Aorta (tissue), 5 donors: Measurements from ENCODE around the gene UPK1B. TPM values are rescaled to one million over a fixed set of nuclear protein-coding genes. Genes with fewer than 3 reads are reported as not detected.

Source experiments
- ATAC-seq: fragments of 200-7000 bp; cut with Tn5 transposase; one replicate; pipeline ENCODE4 v1.9.1; 2022; ENCODE audit warnings: moderate library complexity; ENCODE audit not compliant: low FRiP score
- DNase-seq, 2 donors: peaks; one replicate each; pipeline ENCODE4 v3.0.0-alpha.2; 2020
- H3K27ac ChIP-seq, 2 donors: one replicate each; pipeline ENCODE4 v1.5.1; 2013; ENCODE audit warnings: low read length in 2 of 2, mild to moderate bottlenecking in 2 of 2, moderate library complexity in 2 of 2, control low read depth in 1 of 2, inconsistent platforms in 1 of 2, low read depth in 1 of 2
- H3K27me3 ChIP-seq, 2 donors: one replicate each; pipeline ENCODE4 v1.6.1; 2013; ENCODE audit warnings: control low read depth in 1 of 2, low read length in 1 of 2, mild to moderate bottlenecking in 1 of 2, moderate library complexity in 1 of 2; ENCODE audit not compliant: insufficient read depth in 2 of 2, control insufficient read depth in 1 of 2
- H3K36me3 ChIP-seq, 2 donors: one replicate each; pipeline ENCODE4 v1.6.1; 2013; ENCODE audit warnings: control low read depth in 1 of 2, low read length in 1 of 2, mild to moderate bottlenecking in 1 of 2; ENCODE audit not compliant: insufficient read depth in 2 of 2, control insufficient read depth in 1 of 2
- H3K4me1 ChIP-seq, 2 donors: one replicate each; pipeline ENCODE4 v1.6.1; 2013; ENCODE audit warnings: low read length in 2 of 2, control low read depth in 1 of 2, mild to moderate bottlenecking in 1 of 2, moderate library complexity in 1 of 2; ENCODE audit not compliant: insufficient read depth in 2 of 2, control insufficient read depth in 1 of 2
- H3K4me3 ChIP-seq, 2 donors: one replicate each; pipeline ENCODE4 v1.5.1; 2013; ENCODE audit warnings: low read length in 2 of 2, control low read depth in 1 of 2, mild to moderate bottlenecking in 1 of 2
- H3K9me3 ChIP-seq: one replicate; pipeline ENCODE4 v1.6.1; 2013; ENCODE audit warnings: mild to moderate bottlenecking, low read length; ENCODE audit not compliant: control insufficient read depth
- WGBS, 2 donors: extraction: QIAGEN DNeasy Blood & Tissue Kit; methylation state at CpG; one replicate each; pipeline ENCODE4 v1.1.7; 2013; 5-methylcytosine and 5-hydroxymethylcytosine counted together
- intact Hi-C, 2 donors: fragments of 100-400 bp; cut with DNase I; formaldehyde crosslinking; loops; one replicate each; pipeline versions ENCODE4 v1.14.2 to v1.15.0; 2022
- polyA plus RNA-seq, 2 donors: library from polyadenylated mRNA; stranded (reverse); fragments of 200-250 nt; gene quantifications; one replicate each; pipeline ENCODE4 v1.2.3, GENCODE V29; 2013
- total RNA-seq, 2 donors: library from RNA; stranded (reverse); fragmentation: NEBNext Ultra II Directional; extraction: Animal tissue kit (Norgen Biotek cat#: 25700); gene quantifications; one replicate each; pipeline ENCODE4 v1.2.1, GENCODE V29; 2021
- donor health status: healthy with polysubstance abuse.
- donor health status: Bipolar disorder and iron deficiency.
- donor health status: DM: no; HTN: no; CAD: no.
- donor health status: DM: no; HTN: no; CAD: no.
- donor health status: DM: yes; HTN: yes; CAD: no.

Gene UPK1B
- total and polyA plus RNA-seq, 4 donors, result 0.23 to 0.50 TPM; not detected in 2

GRCh38 chr3:119191800-119192199 lies 18.4 kb downstream of the UPK1B start:
- intact Hi-C loops, result no loop called here
- H3K4me3 ChIP-seq, result no peak overlapping the region
- no peaks in the 10 kb centered on the region for H3K4me1 ChIP-seq
- 92 to 95% methylated on average over 1 of the region's 1 CpG for WGBS, 2 donors
- H3K27me3 ChIP-seq, result no peaks in the 10 kb centered on the region
- no peak for DNase-seq
- no peak overlapping the region for H3K27ac ChIP-seq
- no peaks in the 10 kb centered on the region for H3K36me3 ChIP-seq
- no peak for ATAC-seq
- H3K9me3 ChIP-seq, result no peaks in the 10 kb centered on the region

DNA sequence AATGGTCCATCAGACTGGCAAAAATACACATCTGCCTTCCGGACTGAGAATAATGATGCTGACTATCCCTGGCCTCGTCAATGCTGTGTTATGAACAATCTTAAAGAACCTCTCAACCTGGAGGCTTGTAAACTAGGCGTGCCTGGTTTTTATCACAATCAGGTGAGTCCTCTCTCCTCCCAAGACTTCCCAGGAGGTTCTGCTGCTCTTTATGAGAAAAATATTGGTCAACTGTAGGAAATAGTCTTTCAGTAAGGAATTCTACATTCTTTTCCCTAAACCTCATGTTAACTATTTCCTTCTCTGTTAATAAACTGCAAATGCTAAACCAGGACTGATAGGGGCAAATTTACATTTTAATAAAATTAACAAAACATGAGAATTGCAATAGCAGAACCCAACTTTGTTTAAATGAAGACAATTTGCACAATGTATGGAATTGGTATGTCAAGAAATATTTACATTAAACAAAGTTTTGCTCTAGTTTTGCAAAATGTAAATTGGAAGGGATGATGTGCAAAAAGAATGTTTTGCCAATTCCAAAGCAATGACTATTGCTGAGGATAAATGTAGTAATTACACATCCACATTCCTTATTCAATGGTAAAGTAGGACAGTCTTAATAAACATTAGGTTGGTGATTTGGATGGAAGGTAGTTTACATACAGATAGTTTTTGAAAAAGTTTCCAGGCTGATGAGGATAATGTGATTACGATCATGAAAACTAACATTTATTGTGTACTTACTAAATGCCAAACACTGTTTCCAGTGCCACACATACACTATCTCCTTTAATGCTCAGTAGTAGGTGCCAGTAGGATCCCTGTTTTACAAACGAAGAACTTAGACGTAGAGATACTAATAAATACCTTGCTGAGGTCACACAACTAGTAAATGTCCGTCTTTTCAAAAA lies 21.1 kb downstream of the UPK1B start:
- Histone ChIP-seq H3K4me1 (no peaks in the 10 kb centered on the region), H3K4me3 (no peak overlapping the region), H3K9me3 (no peaks in the 10 kb centered on the region), H3K27ac (no peak overlapping the region), H3K36me3 (no peaks in the 10 kb centered on the region), H3K27me3 (no peaks in the 10 kb centered on the region)
- DNase-seq (no peak), ATAC-seq (no peak)
- 83 to 88% methylated on average over 7 of the region's 7 CpGs for WGBS, 2 donors
- intact Hi-C loops, result no loop called here

GRCh38 chr3:119195151-119195476 lies 21.7 kb downstream of the UPK1B start:
- intact Hi-C loops, result no loop called here
- 54% methylated on average over 1 of the region's 1 CpG for WGBS, 2 donors
- H3K4me1 ChIP-seq, result no peaks in the 10 kb centered on the region
- H3K4me3 ChIP-seq, result no peak overlapping the region
- no peak overlapping the region for H3K27ac ChIP-seq
- DNase-seq, result no peak
- no peaks in the 10 kb centered on the region for H3K36me3 ChIP-seq
- ATAC-seq, result no peak
- H3K9me3 ChIP-seq, result no peaks in the 10 kb centered on the region
- H3K27me3 ChIP-seq, result no peaks in the 10 kb centered on the region

- intact Hi-C loops, result no loop called here
- H3K9me3 ChIP-seq, result no peaks in the 10 kb centered on the region
- ATAC-seq (no peak), DNase-seq (no peak)
- 71 to 89% methylated on average over 1 of the region's 1 CpG for WGBS, 2 donors
- no peak overlapping the region for H3K4me3 ChIP-seq
- H3K27me3 ChIP-seq, result no peaks in the 10 kb centered on the region
- no peak overlapping the region for H3K27ac ChIP-seq
- no peaks in the 10 kb centered on the region for H3K4me1 ChIP-seq
- no peaks in the 10 kb centered on the region for H3K36me3 ChIP-seq
Measured at GRCh38 chr3:119195911-119196310, 22.5 kb downstream of the UPK1B start.

GRCh38 chr3:119205209-119205608 lies 31.8 kb downstream of the UPK1B start:
- Histone ChIP-seq H3K4me1 (peaks cover 0 to 4% of the 10 kb centered on the region in 2 donors), H3K4me3 (no peak overlapping the region), H3K9me3 (no peaks in the 10 kb centered on the region), H3K27ac (no peak overlapping the region), H3K36me3 (no peaks in the 10 kb centered on the region), H3K27me3 (no peaks in the 10 kb centered on the region)
- ATAC-seq (no peak), DNase-seq (no peak)
- 18 to 19% methylated on average over 8 of the region's 8 CpGs for WGBS, 2 donors
- intact Hi-C loops, result no loop called here

DNA sequence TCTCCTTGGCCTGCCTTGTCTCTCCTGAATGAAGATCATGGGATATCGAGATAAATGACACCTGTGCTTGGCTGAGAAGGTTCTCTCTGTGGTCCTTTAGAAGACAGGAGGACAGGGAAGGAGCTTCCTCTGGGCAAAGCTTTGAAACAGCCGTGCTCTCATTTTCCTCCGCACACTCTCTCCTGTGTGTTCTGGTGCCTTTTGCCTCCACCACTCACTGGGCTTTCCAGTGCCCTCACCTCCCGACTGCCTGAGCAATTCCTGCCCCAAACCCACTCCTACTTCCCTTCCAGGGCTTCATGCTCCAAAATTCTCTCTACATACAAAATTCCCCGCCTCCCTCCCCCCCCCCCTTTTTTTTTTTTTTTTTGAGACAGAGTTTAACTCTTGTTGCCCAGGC lies 32.3 kb downstream of the UPK1B start:
- peaks cover 0 to 4% of the 10 kb centered on the region in 2 donors for H3K4me1 ChIP-seq
- no peaks in the 10 kb centered on the region for H3K27me3 ChIP-seq
- H3K4me3 ChIP-seq, result no peak overlapping the region
- H3K36me3 ChIP-seq, result no peaks in the 10 kb centered on the region
- intact Hi-C loops, result no loop called here
- H3K27ac ChIP-seq, result no peak overlapping the region
- H3K9me3 ChIP-seq, result no peaks in the 10 kb centered on the region
- ATAC-seq, result no peak
- no peak for DNase-seq
- 53 to 61% methylated on average over 4 to 5 of the region's 5 CpGs for WGBS, 2 donors

GRCh38 chr3:119206611-119207511 lies 33.5 kb downstream of the UPK1B start:
- Histone ChIP-seq H3K36me3 (peaks cover 0 to 2% of the 10 kb centered on the region in 2 donors), H3K4me1 (peaks cover 0 to 4% of the 10 kb centered on the region in 2 donors), H3K27me3 (no peaks in the 10 kb centered on the region), H3K9me3 (no peaks in the 10 kb centered on the region), H3K27ac (no peak overlapping the region), H3K4me3 (no peak overlapping the region)
- intact Hi-C loops, result no loop called here
- WGBS, 2 donors, result 77 to 78% methylated on average over 4 of the region's 4 CpGs
- DNase-seq (no peak), ATAC-seq (peak; percentile 56)

DNA sequence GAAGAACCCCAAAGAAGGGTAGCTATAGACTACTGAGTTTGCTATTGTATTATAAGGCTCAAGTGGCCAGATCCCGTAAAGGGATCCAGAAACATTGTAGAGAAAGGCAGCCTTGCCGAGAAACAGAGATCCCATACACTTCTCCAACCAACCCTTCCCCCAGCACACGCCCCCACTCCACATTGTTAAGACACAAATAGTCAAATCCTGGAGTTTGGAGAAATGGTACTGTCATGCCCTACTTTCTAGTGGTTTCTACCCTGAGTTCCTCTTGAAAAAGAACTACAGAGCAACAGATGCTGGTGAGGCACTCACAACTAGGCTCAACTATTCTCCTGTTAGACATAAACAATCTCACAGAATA lies 34.1 kb downstream of the UPK1B start:
- no peaks in the 10 kb centered on the region for H3K27me3 ChIP-seq
- no peak overlapping the region for H3K27ac ChIP-seq
- DNase-seq, result no peak
- no peak overlapping the region for H3K4me3 ChIP-seq
- H3K36me3 ChIP-seq, result peaks cover 0 to 2% of the 10 kb centered on the region in 2 donors
- H3K4me1 ChIP-seq, result peaks cover 0 to 4% of the 10 kb centered on the region in 2 donors
- intact Hi-C loops, result no loop called here
- no peaks in the 10 kb centered on the region for H3K9me3 ChIP-seq
- WGBS, 2 donors, result 77 to 81% methylated on average over 3 of the region's 3 CpGs
- ATAC-seq, result no peak
